ENCODE data around the gene GEMIN4. TPM values are rescaled to one million over a fixed set of nuclear protein-coding genes. Genes with fewer than 3 reads are reported as not detected.
"Not testable (repeated sequence)": the region's sequence is repeated elsewhere in the genome, so short reads cannot be mapped to it uniquely, and the experiment has no call there.

Gene GEMIN4
- total and polyA plus RNA-seq, 2 experiments from 2014 or later: 23.7 to 24.8 TPM

DNA sequence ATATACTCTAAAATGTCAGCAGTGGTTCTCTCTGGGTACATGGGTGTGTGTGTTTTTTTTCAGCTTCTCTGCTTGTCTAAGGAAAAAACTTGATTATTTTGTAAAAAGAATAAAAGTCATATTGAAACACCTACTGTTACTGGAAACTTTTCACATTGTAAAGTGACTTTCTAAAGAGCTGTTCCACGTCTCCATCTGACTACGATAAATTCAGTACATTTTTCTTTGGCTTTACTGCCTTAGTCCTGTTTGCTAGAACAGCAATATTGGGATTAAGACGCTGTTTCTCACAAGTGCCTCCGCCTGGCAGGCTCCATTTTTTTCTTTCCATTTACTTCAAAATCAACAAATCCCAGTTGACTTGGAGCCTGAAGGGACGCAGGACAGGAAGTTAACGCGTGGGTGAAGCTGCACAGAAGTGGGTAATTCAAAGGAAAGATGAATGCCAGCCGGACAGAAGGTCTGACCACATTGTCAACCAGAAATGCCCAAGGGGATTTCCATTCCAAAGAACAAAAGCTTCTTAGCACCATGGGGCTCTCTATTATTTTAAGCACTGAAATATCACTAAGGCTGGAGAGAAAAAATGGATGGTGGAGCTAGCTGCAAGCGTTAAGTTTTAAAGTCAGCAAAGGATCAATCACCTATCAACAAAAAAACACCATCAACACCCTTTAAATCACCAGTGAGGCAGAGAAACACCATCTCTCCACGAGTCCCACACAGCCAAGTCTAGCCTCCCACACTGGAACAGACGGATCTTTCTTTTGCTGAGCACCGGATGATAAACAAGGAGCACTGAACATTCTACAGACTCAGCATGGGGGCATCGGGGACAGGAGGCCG lies 21.6 kb upstream of the GEMIN4 start:
- TF ChIP-seq, protein P1, sequence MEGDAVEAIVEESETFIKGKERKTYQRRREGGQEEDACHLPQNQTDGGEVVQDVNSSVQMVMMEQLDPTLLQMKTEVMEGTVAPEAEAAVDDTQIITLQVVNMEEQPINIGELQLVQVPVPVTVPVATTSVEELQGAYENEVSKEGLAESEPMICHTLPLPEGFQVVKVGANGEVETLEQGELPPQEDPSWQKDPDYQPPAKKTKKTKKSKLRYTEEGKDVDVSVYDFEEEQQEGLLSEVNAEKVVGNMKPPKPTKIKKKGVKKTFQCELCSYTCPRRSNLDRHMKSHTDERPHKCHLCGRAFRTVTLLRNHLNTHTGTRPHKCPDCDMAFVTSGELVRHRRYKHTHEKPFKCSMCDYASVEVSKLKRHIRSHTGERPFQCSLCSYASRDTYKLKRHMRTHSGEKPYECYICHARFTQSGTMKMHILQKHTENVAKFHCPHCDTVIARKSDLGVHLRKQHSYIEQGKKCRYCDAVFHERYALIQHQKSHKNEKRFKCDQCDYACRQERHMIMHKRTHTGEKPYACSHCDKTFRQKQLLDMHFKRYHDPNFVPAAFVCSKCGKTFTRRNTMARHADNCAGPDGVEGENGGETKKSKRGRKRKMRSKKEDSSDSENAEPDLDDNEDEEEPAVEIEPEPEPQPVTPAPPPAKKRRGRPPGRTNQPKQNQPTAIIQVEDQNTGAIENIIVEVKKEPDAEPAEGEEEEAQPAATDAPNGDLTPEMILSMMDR (IDR thresholded peaks at IDR 0.05; ENCODE audit: low read depth, low read length): no peak
- Histone ChIP-seq H3K36me3 (peaks cover 68% of the 10 kb centered on the region), H3K27ac (no peak overlapping the region), H3K27me3 (no peaks in the 10 kb centered on the region), H3K4me1 (ENCODE audit: low read depth) (no peaks in the 10 kb centered on the region), H3K4me3 (no peak overlapping the region), H3K9me3 (ENCODE audit: low read depth) (no peaks in the 10 kb centered on the region)
- no peak for DNase-seq (ENCODE audit: low read depth in 1 of 2, low spot score in 1 of 2)

DNA sequence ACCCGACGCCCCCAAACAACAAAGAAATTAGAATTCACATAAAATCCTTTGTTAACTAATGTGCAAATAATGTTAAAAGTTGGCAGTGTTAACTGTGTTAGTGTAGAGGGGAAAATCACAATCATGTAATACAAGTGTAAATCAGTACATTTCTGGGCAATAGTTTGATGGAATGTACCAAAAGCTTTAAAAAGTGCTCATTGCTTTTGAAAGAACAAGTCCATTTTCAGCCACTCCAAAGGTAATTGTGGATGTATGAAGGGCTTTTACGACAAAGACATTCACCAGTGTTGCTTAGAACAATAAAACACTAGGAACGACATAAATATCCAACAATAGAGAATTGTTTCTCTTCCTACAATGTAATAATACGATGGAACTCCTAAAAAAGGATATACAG lies 21.0 kb upstream of the GEMIN4 start:
- peaks cover 64% of the 10 kb centered on the region for H3K36me3 ChIP-seq
- H3K4me1 ChIP-seq (ENCODE audit: low read depth): no peaks in the 10 kb centered on the region
- no peak overlapping the region for H3K4me3 ChIP-seq
- no peak overlapping the region for H3K27ac ChIP-seq
- H3K9me3 ChIP-seq (ENCODE audit: low read depth): no peaks in the 10 kb centered on the region
- no peaks in the 10 kb centered on the region for H3K27me3 ChIP-seq
- DNase-seq (ENCODE audit: low read depth in 1 of 2, low spot score in 1 of 2): no peak
- TF ChIP-seq, protein P1 (IDR thresholded peaks at IDR 0.05; ENCODE audit: low read depth, low read length): no peak

DNA sequence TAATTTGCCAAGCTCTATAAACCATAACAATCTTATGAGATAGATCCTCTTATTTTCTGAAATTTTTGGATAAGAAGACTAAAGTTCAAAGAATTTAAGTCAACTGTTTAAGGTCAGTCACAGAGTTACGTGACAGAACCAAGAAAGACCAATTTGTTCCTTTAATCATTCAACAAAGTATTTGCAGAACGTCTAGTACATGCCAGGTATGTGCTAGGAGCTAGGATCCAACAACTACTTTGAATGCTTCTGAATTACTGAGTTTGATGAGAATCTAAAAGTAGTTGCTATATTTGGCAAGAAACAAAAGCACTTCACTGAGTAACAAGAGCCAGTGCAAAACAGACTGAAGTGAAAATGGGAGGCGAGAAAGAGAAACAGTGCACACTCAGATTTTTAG lies 15.0 kb upstream of the GEMIN4 start:
- Histone ChIP-seq H3K4me1 (ENCODE audit: low read depth) (no peaks in the 10 kb centered on the region), H3K27ac (peak overlapping the region; percentile 73), H3K9me3 (ENCODE audit: low read depth) (no peaks in the 10 kb centered on the region), H3K4me3 (no peak overlapping the region), H3K36me3 (peaks cover 44% of the 10 kb centered on the region), H3K27me3 (no peaks in the 10 kb centered on the region)
- no peak for DNase-seq (ENCODE audit: low read depth in 1 of 2, low spot score in 1 of 2)
- TF ChIP-seq, protein P1 (IDR thresholded peaks at IDR 0.05; ENCODE audit: low read depth, low read length): no peak

DNA sequence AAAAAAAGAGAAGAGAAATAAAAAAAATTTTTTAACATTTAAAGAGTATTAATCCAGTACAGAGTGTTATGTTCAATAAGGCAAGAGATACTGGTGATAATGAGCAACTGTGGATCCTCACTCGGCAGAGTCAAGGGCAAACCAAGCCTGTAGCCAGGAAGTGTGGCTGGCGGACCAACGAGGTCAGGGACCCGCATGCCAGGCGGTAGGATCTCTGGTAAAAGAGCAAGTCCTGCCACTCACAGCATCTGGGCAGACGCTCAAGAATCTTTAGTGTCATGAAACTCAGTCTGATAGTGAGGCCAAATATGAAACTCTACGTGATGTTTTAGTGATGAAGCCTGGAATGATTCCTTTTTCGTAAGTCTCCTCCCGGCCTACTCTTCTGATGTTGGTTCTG lies 8.3 kb upstream of the GEMIN4 start:
- Histone ChIP-seq H3K4me3 (no peak overlapping the region), H3K27me3 (no peaks in the 10 kb centered on the region), H3K27ac (no peak overlapping the region), H3K36me3 (peaks cover 32% of the 10 kb centered on the region), H3K9me3 (ENCODE audit: low read depth) (no peaks in the 10 kb centered on the region), H3K4me1 (ENCODE audit: low read depth) (peaks cover 5% of the 10 kb centered on the region)
- TF ChIP-seq, protein P1 (IDR thresholded peaks at IDR 0.05; ENCODE audit: low read depth, low read length): no peak
- DNase-seq (ENCODE audit: low read depth in 1 of 2, low spot score in 1 of 2): no peak

DNA sequence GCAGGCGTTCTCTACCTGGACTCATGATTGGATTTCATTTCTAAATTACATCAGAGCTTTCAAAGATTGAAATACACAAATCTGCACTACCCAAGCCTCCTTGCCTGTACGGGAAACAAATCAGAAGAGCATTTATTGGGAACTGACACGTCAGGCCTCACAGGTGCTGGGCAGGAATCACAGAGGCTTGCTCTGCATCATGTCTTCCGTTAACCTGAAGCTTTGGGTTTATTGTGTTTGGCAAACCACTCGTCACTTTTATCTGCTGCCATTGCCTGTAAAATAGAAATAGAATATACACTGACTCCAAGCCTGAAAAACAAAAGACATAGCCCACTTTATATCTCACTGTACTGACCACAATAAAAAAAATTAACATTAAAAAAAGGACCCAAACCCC lies 7.9 kb upstream of the GEMIN4 start:
- DNase-seq (ENCODE audit: low read depth in 1 of 2, low spot score in 1 of 2): no peak
- Histone ChIP-seq H3K4me3 (no peak overlapping the region), H3K27ac (no peak overlapping the region), H3K9me3 (ENCODE audit: low read depth) (no peaks in the 10 kb centered on the region), H3K27me3 (no peaks in the 10 kb centered on the region), H3K4me1 (ENCODE audit: low read depth) (peaks cover 5% of the 10 kb centered on the region), H3K36me3 (peaks cover 29% of the 10 kb centered on the region)
- TF ChIP-seq, protein P1 (IDR thresholded peaks at IDR 0.05; ENCODE audit: low read depth, low read length): no peak

DNA sequence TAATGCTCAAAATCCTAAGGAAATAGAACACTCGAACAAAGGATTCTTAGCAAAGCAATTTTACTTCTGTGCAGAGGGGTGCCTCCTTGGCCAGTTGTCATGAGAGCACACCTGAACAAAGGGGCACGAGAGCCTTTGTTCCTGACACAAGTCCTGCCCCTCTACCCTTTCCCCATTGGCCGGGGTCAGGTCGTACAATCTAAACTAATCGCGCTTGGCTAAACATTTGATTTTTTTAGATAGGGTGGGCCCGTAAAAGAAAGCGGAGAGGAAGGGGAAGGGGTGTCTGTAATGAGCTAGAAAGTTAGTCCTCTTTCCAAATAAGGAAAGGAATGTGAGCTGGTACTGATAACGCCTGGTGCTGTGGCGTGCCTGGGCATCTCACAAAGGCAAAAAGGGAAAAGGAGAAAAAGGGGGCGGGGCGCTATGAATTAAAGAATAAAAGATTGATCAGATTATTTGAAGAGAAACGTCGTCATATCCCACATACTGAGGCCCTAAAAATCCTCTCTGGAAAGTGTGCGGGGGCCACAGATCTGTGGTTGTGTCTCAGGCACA lies 4.0 kb upstream of the GEMIN4 start:
- H3K4me3 ChIP-seq; H3K27me3 ChIP-seq; H3K4me1 ChIP-seq (ENCODE audit: low read depth); H3K9me3 ChIP-seq (ENCODE audit: low read depth): not testable (repeated sequence)
- Histone ChIP-seq H3K27ac (peak overlapping the region; percentile 100), H3K36me3 (peaks cover 13% of the 10 kb centered on the region)
- DNase-seq (ENCODE audit: low read depth in 1 of 2, low spot score in 1 of 2): peak; percentile 11 to 57

DNA sequence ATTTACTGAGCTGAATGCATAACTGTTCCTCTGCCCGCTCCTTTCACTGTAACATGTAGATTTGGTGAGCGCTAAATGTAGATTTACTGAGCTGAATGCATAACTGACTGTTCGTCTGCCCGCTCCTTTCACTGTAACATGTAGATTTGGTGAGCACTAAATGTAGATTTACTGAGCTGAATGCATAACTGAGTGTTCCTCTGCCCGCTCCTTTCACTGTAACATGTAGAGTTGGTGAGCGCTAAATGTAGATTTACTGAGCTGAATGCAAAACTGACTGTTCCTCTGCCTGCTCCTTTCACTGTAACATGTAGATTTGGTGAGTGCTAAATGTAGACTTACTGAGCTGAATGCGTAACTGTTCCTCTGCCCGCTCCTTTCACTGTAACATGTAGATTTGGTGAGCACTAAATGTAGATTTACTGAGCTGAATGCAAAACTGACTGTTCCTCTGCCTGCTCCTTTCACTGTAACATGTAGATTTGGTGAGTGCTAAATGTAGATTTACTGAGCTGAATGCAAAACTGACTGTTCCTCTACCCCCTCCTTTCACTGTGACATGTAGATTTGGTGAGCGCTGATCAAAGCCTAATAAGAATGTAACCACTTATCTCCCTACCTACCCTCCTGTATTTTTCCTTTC lies 3.4 kb upstream of the GEMIN4 start:
- peak overlapping the region; percentile 100 for H3K27ac ChIP-seq
- H3K4me1 ChIP-seq (ENCODE audit: low read depth); H3K4me3 ChIP-seq; H3K27me3 ChIP-seq; H3K9me3 ChIP-seq (ENCODE audit: low read depth): not testable (repeated sequence)
- peaks cover 11% of the 10 kb centered on the region for H3K36me3 ChIP-seq
- peak in 1 of 2 donors; percentile 23 for DNase-seq (ENCODE audit: low read depth in 1 of 2, low spot score in 1 of 2)

All from cardiac muscle cell (in vitro differentiated cells and primary cell).